SK-N-SH (cell line): ENCODE results near the gene ELMO1. TPM values are rescaled to one million over a fixed set of nuclear protein-coding genes. Genes with fewer than 3 reads are reported as not detected.

ENCODE experiments used
- CTCF ChIA-PET: fragments of 300-600, 350-600 bp; formaldehyde crosslinking; extraction: SDS; loops from one replicate; lab custom pipeline; 2021; lab: Yijun Ruan, JAX
- POLR2A ChIA-PET: fragments of 350-600 bp; sonication (Branson Sonifier 250); formaldehyde crosslinking; extraction: SDS; loops from one replicate; lab custom pipeline; 2020; ENCODE audit warnings: antibody characterized with exemption, inconsistent platforms; lab: Yijun Ruan, JAX
- DNase-seq: peaks from one replicate; pipeline ENCODE4 v3.0.0; 2012
- H2AFZ ChIP-seq: fragments of 200-600 bp; sonication (generic); 2 replicates; pipeline ENCODE4 v1.8.1; 2016; ENCODE audit warnings: antibody characterized with exemption, mild to moderate bottlenecking, low read depth
- H3F3A ChIP-seq: fragments of 200-600 bp; sonication (generic); replicated peaks from 2 replicates; pipeline ENCODE3; 2016; ENCODE audit warnings: antibody characterized with exemption, mild to moderate bottlenecking; ENCODE audit not compliant: insufficient read depth
- H3K27ac ChIP-seq, 2 experiments: fragments of 200-500 bp in 1 of 2; fragments of 200-600 bp in 1 of 2; sonication (Bioruptor generic) in 1 of 2; sonication (generic), shearing (Covaris generic) in 1 of 2; 2 replicates each; pipeline versions ENCODE4 v1.5.1 to v1.6.1; 2014 to 2016; ENCODE audit warnings: low read depth in 2 of 2, inconsistent platforms in 1 of 2, low read length in 1 of 2, mild to moderate bottlenecking in 1 of 2, mixed read lengths in 1 of 2
- H3K27me3 ChIP-seq: fragments of 200-600 bp; sonication (generic), shearing (Covaris generic); 2 replicates; pipeline ENCODE4 v1.6.1; 2016; ENCODE audit warnings: mixed run types; ENCODE audit not compliant: insufficient read depth
- H3K36me3 ChIP-seq, 2 experiments: fragments of 200-500 bp in 1 of 2; fragments of 200-600 bp in 1 of 2; sonication (Bioruptor generic) in 1 of 2; sonication (generic) in 1 of 2; replicated peaks in 1 of 2; 2 replicates each; pipeline versions ENCODE3 to v1.5.1; 2014 to 2016; ENCODE audit warnings: low read length in 1 of 2, mild to moderate bottlenecking in 1 of 2; ENCODE audit not compliant: insufficient read depth in 2 of 2, control insufficient read depth in 1 of 2
- H3K4me1 ChIP-seq, 2 experiments: fragments of 200-500 bp in 1 of 2; fragments of 200-600 bp in 1 of 2; sonication (Bioruptor generic) in 1 of 2; sonication (generic), shearing (Covaris generic) in 1 of 2; 2 replicates each; pipeline versions ENCODE4 v1.5.1 to v1.6.1; 2014 to 2016; ENCODE audit warnings: low read depth in 1 of 2, low read length in 1 of 2, mixed run types in 1 of 2; ENCODE audit not compliant: insufficient read depth in 2 of 2, control insufficient read depth in 1 of 2
- H3K4me2 ChIP-seq: fragments of 200-600 bp; sonication (generic), shearing (Covaris generic); 2 replicates; pipeline ENCODE4 v1.6.1; 2017; ENCODE audit warnings: mixed run types
- H3K4me3 ChIP-seq, 2 experiments: fragments of 200-500 bp in 1 of 2; fragments of 200-600 bp in 1 of 2; sonication (Bioruptor generic) in 1 of 2; sonication (generic), shearing (Covaris generic) in 1 of 2; 2 replicates each; pipeline versions ENCODE4 v1.5.1 to v1.8.1; 2014 to 2016; ENCODE audit warnings: low read depth in 2 of 2, inconsistent platforms in 1 of 2, low read length in 1 of 2, mild to moderate bottlenecking in 1 of 2, mixed read lengths in 1 of 2, moderate library complexity in 1 of 2
- H3K79me2 ChIP-seq: fragments of 200-600 bp; sonication (generic); 2 replicates; pipeline ENCODE4 v1.8.1; 2017; ENCODE audit warnings: mild to moderate bottlenecking; ENCODE audit not compliant: insufficient read depth
- H3K9ac ChIP-seq: fragments of 200-600 bp; sonication (generic); 2 replicates; pipeline ENCODE4 v1.6.1; 2017; ENCODE audit warnings: mixed run types
- H3K9me2 ChIP-seq: fragments of 200-600 bp; sonication (generic); 2 replicates; pipeline ENCODE4 v1.6.1; 2017; ENCODE audit warnings: mixed run types
- H3K9me3 ChIP-seq: fragments of 200-600 bp; sonication (generic); 2 replicates; pipeline ENCODE4 v1.6.1; 2017; ENCODE audit warnings: mixed run types, mild to moderate bottlenecking, moderate library complexity
- H4K20me1 ChIP-seq: fragments of 200-600 bp; sonication (generic); 2 replicates; pipeline ENCODE4 v1.6.1; 2017; ENCODE audit warnings: mild to moderate bottlenecking, mixed run types; ENCODE audit not compliant: insufficient read depth
- ELF1 ChIP-seq: IDR thresholded peaks from 2 replicates; pipeline ENCODE4 v1.4.0; 2012
- FOSL2 ChIP-seq: IDR thresholded peaks from 2 replicates; pipeline ENCODE4 v1.4.0; 2012; ENCODE audit warnings: low read depth, mild to moderate bottlenecking, moderate library complexity, borderline replicate concordance
- FOXM1 ChIP-seq: IDR thresholded peaks from 2 replicates; pipeline ENCODE4 v1.4.0; 2012; ENCODE audit warnings: low read depth, mild to moderate bottlenecking
- GATA2 ChIP-seq: sonication (generic); formaldehyde crosslinking; IDR thresholded peaks from 2 replicates; pipeline ENCODE4 v1.5.0; 2020; ENCODE audit warnings: mild to moderate bottlenecking, missing genetic modification reagents
- MEF2A ChIP-seq: IDR thresholded peaks from 2 replicates; pipeline ENCODE4 v1.4.0; 2012; ENCODE audit warnings: low read depth, borderline replicate concordance
- NFIC ChIP-seq: IDR thresholded peaks from 2 replicates; pipeline ENCODE4 v1.4.0; 2012; ENCODE audit warnings: borderline replicate concordance
- RCOR1 ChIP-seq: fragments of 150-350 bp; IDR thresholded peaks from 2 replicates; pipeline ENCODE4 v1.6.1; 2017; ENCODE audit warnings: antibody characterized with exemption, low read length
- RXRA ChIP-seq: IDR thresholded peaks from 2 replicates; pipeline ENCODE4 v1.4.0; 2012; ENCODE audit warnings: low read depth, mild to moderate bottlenecking, borderline replicate concordance
- SIN3A ChIP-seq: IDR thresholded peaks from 2 replicates; pipeline ENCODE4 v1.6.1; 2012; ENCODE audit warnings: low read depth, mild to moderate bottlenecking, low read length, moderate library complexity, borderline replicate concordance
- SMC3 ChIP-seq: IDR thresholded peaks from 2 replicates; pipeline ENCODE4 v1.6.1; 2012; ENCODE audit warnings: low read depth, low read length, improper control_type of control experiment
- TAF1 ChIP-seq: IDR thresholded peaks from 2 replicates; pipeline ENCODE4 v1.6.1; 2012; ENCODE audit warnings: low read depth, mild to moderate bottlenecking, low read length, moderate library complexity, borderline replicate concordance
- TCF12 ChIP-seq: IDR thresholded peaks from 2 replicates; pipeline ENCODE4 v1.4.0; 2012
- TEAD4 ChIP-seq: IDR thresholded peaks from 2 replicates; pipeline ENCODE4 v1.4.0; 2012; ENCODE audit warnings: mild to moderate bottlenecking, borderline replicate concordance; ENCODE audit not compliant: insufficient read depth
- YY1 ChIP-seq: IDR thresholded peaks from 2 replicates; pipeline ENCODE4 v1.4.0; 2012; ENCODE audit warnings: low read depth, mild to moderate bottlenecking
- WGBS: methylation state at CpG from one replicate; pipeline ENCODE4 v1.1.6; 2017; ENCODE audit warnings: low lambda C conversion rate; 5-methylcytosine and 5-hydroxymethylcytosine counted together
- polyA plus RNA-seq, 3 experiments: library from polyadenylated mRNA; depleted of rRNA; stranded (reverse); fragments of >200 nt; gene quantifications; 2 replicates each; pipeline ENCODE4 v1.2.3, GENCODE V29; 2012
- TF ChIP-seq, protein P1 (sequence below): fragments of 150-350 bp; IDR thresholded peaks from 2 replicates; pipeline ENCODE4 v1.6.1; 2017; ENCODE audit warnings: antibody characterized with exemption, low read length, low read depth, borderline replicate concordance
- TF ChIP-seq, protein P2 (sequence below): IDR thresholded peaks from 2 replicates; pipeline ENCODE4 v1.4.0; 2012; ENCODE audit warnings: low read depth, borderline replicate concordance
- TF ChIP-seq, protein P3 (sequence below): IDR thresholded peaks from 2 replicates; pipeline ENCODE4 v1.4.0; 2012; ENCODE audit warnings: low read depth, borderline replicate concordance
- TF ChIP-seq, protein P4 (sequence below): IDR thresholded peaks from 2 replicates; pipeline ENCODE4; 2012
- TF ChIP-seq, protein P5 (sequence below): IDR thresholded peaks from 2 replicates; pipeline ENCODE4 v1.6.1; 2012; ENCODE audit warnings: mild to moderate bottlenecking, low read depth, low read length, moderate library complexity
- TF ChIP-seq, protein P6 (sequence below): fragments of 150-350 bp; IDR thresholded peaks from 2 replicates; pipeline ENCODE4 v1.6.1; 2016; ENCODE audit warnings: mild to moderate bottlenecking, low read depth, low read length

Gene ELMO1
- polyA plus RNA-seq, 1 of the 3 experiments (the other 2 are of a cell fraction), result 0.64 TPM

DNA sequence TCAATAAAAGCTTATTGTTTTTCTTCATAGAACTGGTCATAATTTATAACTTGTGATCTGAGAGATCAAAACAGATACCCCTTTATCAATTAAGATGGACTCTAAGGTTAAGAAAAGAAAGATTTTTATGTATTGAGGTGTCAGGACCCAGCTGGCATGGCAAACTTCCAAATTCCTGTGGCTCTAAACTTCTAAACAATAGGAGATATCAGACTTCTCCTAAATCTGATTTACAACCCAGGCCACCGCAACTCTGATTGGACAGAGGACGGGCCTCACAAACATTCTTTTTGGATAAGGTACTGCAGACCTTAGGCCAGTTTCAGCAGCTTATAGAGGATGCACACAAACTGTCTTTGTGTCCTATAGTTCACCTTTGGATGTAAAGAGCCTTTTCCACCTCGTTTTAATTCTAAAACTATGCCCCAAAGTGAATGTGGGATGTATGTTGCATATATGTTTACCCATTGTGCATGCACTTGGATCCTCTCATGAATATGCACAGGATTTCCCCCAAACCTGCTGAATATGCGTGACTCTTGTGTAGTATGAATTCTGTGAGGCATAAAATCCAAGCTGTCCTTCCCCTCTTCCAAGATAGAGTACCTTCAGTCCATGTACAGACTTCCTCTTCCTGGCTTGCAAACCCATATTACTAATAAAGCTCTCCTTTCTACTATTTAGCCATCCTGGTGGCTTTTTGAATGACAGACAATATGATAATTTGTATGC is 69.0 kb downstream of the ELMO1 start:
- Histone ChIP-seq H3K4me2 (no peak overlapping the region), H3K36me3 (no peaks in the 10 kb centered on the region), H4K20me1 (no peaks in the 10 kb centered on the region), H2AFZ (no peak overlapping the region), H3K9me2 (no peaks in the 10 kb centered on the region), H3K4me1 (no peaks in the 10 kb centered on the region; a peak in 1 of 4 replicates), H3K4me3 (no peak overlapping the region), H3K9ac (no peak overlapping the region), H3K27me3 (no peaks in the 10 kb centered on the region), H3F3A (no peaks in the 10 kb centered on the region), H3K79me2 (no peaks in the 10 kb centered on the region), H3K9me3 (peaks cover 8% of the 10 kb centered on the region; the same call in 1 of the 2 replicates), H3K27ac (no peak overlapping the region)
- ChIA-PET POLR2A (no interaction called here), CTCF (interaction anchor here (0.6 to 1.6 kb wide), 2 partner anchors 30 to 145 kb away, joined by 3 to 4 read pairs; no protein-coding TSS in a partner anchor)
- TF ChIP-seq RXRA (no peak), SIN3A (no peak), RCOR1 (no peak), NFIC (no peak), MEF2A (no peak), FOXM1 (no peak), YY1 (no peak), TEAD4 (no peak), FOSL2 (no peak), TAF1 (no peak), SMC3 (no peak), ELF1 (no peak), TCF12 (no peak), GATA2 (CRISPR knock-in tag) (no peak)
- TF ChIP-seq, protein P1, sequence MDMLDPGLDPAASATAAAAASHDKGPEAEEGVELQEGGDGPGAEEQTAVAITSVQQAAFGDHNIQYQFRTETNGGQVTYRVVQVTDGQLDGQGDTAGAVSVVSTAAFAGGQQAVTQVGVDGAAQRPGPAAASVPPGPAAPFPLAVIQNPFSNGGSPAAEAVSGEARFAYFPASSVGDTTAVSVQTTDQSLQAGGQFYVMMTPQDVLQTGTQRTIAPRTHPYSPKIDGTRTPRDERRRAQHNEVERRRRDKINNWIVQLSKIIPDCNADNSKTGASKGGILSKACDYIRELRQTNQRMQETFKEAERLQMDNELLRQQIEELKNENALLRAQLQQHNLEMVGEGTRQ, result no peak
- TF ChIP-seq, protein P2, sequence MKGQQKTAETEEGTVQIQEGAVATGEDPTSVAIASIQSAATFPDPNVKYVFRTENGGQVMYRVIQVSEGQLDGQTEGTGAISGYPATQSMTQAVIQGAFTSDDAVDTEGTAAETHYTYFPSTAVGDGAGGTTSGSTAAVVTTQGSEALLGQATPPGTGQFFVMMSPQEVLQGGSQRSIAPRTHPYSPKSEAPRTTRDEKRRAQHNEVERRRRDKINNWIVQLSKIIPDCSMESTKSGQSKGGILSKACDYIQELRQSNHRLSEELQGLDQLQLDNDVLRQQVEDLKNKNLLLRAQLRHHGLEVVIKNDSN, result no peak
- TF ChIP-seq, protein P3, sequence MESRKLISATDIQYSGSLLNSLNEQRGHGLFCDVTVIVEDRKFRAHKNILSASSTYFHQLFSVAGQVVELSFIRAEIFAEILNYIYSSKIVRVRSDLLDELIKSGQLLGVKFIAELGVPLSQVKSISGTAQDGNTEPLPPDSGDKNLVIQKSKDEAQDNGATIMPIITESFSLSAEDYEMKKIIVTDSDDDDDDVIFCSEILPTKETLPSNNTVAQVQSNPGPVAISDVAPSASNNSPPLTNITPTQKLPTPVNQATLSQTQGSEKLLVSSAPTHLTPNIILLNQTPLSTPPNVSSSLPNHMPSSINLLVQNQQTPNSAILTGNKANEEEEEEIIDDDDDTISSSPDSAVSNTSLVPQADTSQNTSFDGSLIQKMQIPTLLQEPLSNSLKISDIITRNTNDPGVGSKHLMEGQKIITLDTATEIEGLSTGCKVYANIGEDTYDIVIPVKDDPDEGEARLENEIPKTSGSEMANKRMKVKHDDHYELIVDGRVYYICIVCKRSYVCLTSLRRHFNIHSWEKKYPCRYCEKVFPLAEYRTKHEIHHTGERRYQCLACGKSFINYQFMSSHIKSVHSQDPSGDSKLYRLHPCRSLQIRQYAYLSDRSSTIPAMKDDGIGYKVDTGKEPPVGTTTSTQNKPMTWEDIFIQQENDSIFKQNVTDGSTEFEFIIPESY, result no peak
- TF ChIP-seq, protein P4, sequence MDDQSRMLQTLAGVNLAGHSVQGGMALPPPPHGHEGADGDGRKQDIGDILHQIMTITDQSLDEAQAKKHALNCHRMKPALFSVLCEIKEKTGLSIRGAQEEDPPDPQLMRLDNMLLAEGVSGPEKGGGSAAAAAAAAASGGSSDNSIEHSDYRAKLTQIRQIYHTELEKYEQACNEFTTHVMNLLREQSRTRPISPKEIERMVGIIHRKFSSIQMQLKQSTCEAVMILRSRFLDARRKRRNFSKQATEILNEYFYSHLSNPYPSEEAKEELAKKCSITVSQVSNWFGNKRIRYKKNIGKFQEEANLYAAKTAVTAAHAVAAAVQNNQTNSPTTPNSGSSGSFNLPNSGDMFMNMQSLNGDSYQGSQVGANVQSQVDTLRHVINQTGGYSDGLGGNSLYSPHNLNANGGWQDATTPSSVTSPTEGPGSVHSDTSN, result no peak
- TF ChIP-seq, protein P5, sequence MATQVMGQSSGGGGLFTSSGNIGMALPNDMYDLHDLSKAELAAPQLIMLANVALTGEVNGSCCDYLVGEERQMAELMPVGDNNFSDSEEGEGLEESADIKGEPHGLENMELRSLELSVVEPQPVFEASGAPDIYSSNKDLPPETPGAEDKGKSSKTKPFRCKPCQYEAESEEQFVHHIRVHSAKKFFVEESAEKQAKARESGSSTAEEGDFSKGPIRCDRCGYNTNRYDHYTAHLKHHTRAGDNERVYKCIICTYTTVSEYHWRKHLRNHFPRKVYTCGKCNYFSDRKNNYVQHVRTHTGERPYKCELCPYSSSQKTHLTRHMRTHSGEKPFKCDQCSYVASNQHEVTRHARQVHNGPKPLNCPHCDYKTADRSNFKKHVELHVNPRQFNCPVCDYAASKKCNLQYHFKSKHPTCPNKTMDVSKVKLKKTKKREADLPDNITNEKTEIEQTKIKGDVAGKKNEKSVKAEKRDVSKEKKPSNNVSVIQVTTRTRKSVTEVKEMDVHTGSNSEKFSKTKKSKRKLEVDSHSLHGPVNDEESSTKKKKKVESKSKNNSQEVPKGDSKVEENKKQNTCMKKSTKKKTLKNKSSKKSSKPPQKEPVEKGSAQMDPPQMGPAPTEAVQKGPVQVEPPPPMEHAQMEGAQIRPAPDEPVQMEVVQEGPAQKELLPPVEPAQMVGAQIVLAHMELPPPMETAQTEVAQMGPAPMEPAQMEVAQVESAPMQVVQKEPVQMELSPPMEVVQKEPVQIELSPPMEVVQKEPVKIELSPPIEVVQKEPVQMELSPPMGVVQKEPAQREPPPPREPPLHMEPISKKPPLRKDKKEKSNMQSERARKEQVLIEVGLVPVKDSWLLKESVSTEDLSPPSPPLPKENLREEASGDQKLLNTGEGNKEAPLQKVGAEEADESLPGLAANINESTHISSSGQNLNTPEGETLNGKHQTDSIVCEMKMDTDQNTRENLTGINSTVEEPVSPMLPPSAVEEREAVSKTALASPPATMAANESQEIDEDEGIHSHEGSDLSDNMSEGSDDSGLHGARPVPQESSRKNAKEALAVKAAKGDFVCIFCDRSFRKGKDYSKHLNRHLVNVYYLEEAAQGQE, result no peak
- TF ChIP-seq, protein P6, sequence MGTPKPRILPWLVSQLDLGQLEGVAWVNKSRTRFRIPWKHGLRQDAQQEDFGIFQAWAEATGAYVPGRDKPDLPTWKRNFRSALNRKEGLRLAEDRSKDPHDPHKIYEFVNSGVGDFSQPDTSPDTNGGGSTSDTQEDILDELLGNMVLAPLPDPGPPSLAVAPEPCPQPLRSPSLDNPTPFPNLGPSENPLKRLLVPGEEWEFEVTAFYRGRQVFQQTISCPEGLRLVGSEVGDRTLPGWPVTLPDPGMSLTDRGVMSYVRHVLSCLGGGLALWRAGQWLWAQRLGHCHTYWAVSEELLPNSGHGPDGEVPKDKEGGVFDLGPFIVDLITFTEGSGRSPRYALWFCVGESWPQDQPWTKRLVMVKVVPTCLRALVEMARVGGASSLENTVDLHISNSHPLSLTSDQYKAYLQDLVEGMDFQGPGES, result no peak
- no peak for DNase-seq
- WGBS, result 28% methylated on average over 4 of the region's 4 CpGs
